CD4-positive, alpha-beta T cell treated with Interferon alpha-2 for 1 hour (primary cell): ENCODE measurements around the gene CCL3.
"Not testable (repeated sequence)": the region's sequence is repeated elsewhere in the genome, so short reads cannot be mapped to it uniquely, and the experiment has no call there.

ENCODE experiments used
- DNase-seq, 2 donors: peaks; one replicate each; pipeline ENCODE4 v3.0.0-alpha.2; 2020 to 2022

Gene CCL3

DNA sequence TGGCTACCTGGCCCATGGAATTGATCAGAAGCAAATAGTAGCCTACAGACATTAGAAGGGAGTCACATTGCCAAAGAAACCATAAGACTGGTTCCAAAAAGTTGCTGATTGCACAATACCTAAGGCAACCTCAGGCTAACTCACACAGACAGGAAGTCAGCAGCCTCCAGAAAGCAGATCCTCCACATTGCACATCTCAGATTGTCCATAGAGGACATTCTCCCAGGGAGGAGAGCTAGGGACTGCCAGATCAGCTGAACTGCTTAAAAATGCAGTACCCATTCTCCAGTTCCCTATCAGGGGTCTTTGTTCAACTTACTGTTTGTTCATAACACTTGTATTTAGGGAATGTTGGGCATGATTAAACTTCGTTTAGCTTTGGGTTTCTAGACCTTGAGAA, 4.2 kb downstream of the CCL3 start:
- DNase-seq, result peak in 1 of 2 donors; percentile 42

DNA sequence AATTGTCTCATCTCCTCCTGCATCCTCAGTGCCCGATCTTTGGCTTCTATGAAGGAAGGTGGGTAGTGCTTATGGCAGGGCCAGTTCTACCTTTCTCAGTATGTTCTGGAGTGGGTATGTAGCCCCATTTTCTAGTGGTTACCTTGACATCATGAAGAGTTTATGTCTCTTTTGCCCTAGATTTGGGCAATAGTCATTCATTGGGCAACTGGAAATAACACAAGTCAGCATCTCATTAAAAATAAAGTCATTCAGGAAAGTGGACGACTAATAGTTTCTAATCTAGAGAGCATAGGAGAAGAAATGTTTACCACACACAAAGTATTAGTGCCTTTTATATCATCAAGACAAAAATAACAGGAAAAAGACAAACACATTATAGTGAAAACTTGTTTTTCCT, 6.3 kb downstream of the CCL3 start:
- not testable (repeated sequence) for DNase-seq

DNA sequence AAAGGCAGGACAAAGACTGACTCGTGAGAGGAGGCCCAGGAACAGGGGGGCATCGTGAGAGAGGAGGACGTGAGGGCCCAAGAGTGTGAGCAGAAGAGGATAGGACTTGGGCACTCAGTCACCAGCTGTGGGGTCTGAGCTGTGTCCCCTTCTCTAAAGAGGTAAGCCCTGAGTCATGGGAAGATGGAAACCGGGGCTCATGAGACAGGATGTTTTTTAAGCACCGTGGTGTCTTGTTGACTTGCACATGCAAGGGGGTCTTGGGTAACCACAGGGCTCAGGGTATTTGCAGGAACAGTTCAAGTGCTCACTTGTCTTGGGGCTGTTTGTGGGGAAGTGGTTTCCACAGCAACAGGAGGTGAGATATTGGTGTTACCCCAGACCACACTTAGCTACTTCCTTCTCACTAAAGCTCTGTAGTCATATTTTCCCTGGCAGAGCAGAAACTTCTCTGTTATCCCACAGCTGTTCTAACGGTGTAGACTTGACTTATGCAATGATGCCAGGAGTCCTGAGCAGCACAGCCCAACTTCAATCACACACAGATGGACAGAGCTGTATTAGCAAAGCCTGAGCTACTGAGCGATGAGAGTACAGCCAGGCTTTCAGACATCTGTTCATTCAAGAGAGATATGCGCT, 7.3 kb downstream of the CCL3 start:
- DNase-seq, result peak; percentile 75 to 79

DNA sequence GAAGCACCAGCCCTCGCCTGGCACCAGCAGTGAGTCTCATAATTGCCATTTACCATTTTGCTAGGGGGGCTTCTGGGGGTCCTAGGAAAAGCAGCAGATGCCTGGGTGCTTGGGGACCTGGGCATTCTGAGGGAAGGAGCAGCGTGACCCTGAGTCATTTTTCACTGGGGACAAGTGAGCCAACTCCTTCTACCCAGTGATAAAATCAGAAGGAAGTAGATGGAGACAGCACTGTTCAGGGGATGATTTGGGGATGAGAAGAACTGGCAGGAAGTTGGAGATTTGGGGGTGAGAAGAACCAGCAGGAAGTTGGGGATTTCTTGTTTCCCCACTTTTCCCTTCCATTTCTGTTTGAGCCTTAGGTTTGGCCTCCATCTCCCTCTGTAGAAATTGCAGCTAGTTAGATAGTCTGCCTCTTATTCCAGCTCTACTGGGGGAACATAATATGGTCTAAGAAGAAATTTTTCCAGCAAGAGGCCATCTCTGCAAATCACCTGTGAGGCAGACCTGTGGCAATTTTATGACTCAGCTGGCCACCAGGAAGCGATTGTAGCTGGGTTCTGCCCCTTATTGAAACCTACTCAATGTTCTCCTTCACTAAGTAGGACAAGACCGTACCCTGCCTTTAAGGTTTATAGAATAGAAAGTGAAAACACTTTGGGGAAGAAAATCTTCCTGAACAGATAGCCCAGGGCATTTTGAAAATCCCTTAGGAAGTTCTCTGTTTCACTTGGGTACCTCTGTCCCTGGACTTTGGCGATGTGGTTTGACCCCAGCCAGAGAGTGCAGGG, 8.1 kb downstream of the CCL3 start:
- not testable (repeated sequence) for DNase-seq

DNA sequence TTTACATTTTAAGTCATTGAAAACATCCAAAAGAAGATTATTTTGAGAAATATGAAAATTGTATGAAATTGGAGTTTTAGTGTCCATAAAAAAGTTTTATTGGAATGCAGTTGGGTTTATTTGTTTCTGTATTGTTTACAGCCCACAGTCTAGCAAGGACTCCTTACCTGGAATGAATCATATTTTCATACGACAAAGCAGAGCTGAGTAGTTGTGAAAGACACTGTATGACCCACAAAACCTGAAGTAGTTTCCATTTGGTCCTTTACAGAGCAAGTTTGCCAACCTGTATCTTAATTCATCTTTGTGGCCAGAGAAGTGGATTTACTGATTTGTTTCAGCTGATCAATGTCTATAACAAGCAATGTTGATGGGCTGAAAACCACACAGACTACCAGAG, 15.6 kb downstream of the CCL3 start:
- DNase-seq, result no peak

DNA sequence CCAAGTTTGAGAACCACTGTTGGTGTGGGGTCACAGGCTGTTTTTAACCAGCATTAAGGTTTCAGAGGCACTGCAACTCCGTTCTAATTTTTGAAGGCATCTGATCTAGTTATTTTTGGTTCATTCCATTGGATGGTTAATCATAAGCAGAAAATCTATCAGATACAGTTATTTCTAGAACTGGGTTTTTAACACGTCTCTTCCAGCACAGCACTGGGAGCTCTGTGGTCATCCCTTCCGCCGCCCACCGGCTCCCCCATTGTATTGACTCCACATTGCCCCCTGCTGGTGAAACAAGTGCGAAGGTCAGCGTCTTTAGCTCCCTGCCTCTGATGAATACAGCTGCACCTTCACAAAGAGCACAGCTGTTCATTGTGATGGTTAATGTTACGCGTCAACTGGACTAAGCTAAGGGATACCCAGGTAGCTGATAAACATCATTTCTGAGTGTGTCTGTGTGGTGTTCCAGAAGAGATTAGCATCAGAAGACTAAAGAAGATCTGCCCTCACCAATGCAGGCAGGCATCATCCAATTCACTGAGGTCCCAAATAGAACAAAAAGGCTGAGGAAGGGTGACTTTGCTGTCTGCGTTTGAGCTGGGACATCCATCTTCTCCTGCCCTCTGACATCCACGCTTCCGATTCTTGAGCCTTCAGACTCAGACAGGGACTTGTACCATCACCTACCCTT, 17.4 kb downstream of the CCL3 start:
- peak; percentile 70 to 76 for DNase-seq

DNA sequence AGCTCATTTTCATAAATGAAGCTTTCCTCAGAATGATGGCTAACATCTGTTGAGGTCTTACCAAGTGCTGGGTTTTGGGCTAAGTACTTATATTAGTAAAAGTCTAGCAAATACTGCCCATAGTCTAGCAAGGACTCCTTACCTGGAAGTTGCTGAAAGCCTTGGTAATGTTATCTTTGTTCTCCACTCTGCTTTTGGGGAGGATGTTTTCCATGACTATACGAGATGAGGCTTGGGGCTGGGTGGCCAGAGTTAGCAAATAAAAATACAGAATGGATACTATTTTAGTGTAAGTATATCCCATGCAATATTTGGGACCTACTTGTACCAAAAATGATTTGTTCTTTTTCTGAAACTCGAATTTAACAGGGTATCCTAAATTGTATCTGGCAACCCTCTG, 18.2 kb downstream of the CCL3 start:
- no peak for DNase-seq

DNA sequence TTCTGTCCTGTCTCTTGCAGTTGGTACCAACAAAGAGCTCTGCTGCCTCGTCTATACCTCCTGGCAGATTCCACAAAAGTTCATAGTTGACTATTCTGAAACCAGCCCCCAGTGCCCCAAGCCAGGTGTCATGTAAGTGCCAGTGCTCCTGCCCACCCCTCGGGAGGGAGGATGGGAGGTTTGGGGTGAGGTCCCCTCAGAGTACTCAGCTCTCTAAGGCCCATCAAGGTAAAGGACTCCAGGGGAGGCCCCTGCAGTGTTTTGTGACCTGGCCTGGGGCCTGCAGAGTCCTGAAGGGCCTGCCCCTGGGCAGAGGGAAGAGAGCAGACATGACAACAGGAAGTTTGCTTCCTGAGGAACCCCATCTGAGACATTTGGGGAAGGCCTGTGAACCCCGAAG, 19.5 kb downstream of the CCL3 start:
- no peak for DNase-seq

DNA sequence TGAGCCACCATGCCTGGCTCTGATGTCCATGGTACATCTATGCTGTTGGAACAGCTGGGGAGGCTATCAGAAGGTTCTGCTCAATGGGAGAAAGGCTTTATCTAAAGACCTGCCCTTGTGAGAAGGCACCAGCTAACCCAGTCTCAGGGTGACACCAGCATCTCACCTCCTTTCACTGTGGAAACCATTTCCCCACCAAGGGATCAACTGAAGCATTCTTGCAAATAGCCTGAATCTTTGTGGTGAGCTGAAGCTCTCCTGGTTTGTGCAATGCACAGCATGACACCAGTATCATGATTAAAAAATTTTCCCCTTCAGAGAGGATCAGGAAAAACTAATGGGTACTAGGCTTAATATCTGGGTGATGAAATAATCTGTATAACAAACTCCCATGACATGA, 20.8 kb downstream of the CCL3 start:
- no peak for DNase-seq

DNA sequence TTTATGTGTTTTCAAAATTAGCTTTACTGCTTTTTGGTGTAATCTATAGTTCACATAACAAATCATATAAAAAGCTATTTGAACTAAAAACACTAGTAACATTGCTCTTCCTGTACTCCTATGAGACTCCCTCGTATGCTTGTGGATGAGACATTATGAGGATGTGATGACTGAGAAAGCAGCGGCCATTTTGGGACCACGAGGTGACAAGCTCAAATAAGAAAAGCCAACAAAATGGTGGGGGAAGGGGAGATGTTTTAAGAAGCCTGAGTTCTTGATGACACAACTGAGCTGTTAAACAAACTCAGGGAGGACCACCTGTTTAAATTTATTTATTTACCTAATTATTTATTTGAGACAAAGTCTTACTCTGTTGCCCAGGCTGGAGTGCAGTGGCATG, 21.4 kb downstream of the CCL3 start:
- DNase-seq, result no peak

DNA sequence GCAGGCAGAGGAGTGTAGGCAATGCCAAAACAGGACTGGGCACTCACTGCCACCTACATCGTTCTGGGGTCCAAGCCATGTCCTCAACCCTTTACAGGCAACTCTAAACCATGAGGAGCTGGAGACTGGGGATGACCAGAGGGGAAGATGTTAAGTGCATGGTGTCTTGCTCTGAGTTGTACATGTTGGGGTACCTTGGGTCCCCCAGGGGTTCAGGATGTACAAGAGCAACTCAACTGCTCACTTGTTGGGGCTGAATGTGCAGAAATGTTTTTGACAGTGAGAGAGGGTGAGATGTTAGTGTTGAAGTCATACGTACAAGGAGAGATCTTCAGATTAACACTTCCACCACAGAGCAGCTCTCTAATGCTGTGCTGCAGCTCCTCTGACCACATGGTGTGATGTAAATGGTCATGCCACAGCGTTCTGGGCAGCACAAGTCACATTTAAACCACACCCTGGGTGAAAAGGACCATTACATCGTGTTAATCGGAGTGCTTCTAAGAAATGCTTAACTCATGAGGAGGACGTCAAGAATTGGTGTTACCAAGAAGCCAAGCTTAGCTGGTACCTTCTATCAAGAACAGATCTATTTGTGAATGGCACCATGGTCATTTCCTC, 23.5 kb downstream of the CCL3 start:
- peak; percentile 65 to 70 for DNase-seq

DNA sequence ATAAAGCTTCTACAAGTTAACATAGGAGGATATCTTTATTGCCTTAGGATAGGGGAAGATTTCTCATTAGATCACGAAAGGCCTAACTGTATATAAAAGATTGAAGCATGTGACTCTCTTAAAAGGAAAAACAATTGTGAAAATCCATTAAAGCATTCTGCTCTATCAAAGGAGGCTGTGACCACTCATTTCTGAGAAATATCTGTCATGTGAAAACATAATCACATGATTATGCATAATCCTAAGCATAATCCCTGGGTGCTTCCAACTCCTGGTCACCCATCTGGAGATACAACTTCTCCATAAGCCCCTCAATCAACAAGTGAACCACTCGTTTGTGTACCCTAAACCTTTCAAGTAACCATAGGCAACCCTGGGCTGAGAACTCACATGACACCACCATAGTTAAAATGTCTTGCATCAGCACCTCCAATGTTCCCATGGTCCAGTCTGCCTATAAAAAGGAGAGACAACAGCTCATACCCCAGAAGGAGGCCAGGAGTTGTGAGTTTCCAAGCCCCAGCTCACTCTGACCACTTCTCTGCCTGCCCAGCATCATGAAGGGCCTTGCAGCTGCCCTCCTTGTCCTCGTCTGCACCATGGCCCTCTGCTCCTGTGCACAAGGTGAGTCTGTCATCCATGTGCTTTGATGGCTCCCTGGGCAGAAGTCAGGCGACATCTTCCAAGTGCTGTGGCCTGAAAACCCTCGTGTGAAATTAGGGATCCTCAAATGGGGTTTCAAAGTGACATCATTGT, 26.0 kb downstream of the CCL3 start, which contains the start of gene CCL18:
TSS of gene CCL18 (plus strand) at position 487 of the 756 bp plus-strand sequence. CDS start at position 558, 71 bp downstream.
- DNase-seq, result no peak

DNA sequence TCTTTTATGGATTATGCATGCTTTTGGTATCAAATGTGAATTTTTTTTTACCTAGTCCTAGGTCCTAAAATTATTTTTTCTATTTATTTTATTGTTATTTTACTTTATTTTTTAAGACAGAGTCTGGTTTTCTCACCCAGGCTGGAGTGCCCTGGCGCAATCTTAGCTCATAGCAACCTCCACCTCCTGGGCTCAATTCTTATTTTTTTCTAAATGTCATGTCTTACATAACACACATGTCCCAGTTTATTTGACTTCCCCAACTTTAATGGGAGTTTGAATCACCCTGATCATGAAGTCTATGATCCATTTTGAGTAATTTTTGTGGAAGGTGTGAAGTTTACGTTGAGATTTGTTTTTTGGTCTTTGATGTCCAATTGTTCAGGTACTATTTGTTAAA, 29.1 kb downstream of the CCL3 start:
- no peak for DNase-seq

DNA sequence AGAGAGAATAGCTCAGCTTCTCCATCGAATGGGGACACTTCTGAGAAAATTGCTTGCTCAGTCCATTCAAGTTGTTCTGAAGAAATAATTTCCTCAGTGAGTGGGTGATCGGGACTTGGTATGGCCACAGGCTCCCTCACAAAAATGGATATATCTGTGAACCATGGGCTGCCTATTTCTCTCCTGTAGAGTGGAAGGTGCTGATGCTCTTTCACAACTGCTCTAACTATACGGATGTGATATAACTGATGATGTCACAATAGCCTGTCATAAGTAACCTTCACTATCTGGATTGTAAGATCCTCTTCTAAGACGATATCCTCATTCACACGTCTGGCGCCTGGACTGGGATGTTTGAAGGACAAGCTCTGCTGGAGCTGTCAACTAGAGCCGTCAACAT, 30.5 kb downstream of the CCL3 start:
- DNase-seq, result no peak

DNA sequence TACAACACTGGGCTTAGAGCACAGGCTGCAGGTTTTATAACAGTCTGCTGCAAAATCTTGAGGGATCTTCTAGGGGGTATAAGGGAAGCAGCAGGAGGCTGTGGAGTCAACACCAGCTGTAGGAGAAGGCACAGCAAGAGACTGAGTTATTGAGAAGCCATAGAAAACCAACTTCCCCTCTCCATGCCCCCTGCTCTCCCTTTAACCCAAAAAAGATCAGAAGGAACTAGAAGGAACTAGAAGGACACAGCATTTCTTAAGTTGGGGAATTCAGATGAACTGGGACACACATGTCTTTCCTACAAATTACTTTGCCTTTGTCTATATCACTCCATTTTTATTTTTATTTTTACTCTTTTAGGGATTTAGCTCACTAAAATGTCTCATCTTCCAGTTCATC, 32.0 kb downstream of the CCL3 start:
- no peak for DNase-seq

DNA sequence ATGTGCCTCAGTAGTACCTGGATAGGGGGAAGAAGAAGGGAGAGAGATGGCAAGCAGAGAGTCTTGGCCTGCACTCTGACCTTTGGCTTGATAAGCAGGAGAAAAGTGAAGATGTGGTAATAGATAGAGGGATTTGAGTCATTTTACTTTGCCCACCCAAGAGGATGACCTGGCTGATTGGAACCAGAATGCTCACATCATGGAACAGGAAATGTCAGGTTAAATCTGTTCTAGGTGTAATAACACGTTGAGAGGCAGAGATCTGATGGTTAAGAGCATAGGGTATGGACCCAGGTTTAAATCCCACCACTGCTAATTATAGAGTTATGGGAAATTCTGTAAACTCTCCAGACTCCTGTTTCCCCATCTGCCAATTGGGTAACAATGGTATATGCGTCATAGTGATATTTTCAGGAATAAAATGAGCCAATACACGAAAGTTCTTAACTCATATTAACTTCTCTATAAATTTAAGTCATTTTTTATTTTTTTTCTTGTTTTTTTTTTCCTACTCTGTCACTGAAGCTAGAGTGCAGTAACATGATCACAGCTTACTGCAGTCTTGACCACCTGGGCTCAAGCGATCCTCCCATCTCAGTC, 33.9 kb downstream of the CCL3 start:
- no peak for DNase-seq

DNA sequence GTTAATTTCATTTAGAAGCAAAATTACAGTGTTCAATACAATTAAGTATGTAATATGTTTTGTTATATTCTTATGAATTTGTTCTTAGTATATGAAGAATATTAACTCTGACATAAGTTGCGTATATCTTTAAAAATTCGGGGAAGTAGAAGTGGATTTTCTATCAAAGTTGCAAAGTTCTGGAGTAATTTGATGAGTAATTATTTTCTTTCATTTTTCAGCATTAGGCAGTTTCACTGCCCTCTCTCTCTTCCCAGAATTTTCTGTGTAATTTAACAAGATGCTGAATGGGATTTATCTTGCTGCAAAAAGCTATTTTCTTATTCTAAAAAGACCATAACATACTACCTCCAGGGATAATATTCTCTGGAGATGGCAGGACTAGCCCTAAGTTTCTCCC, 34.8 kb downstream of the CCL3 start:
- no peak for DNase-seq

DNA sequence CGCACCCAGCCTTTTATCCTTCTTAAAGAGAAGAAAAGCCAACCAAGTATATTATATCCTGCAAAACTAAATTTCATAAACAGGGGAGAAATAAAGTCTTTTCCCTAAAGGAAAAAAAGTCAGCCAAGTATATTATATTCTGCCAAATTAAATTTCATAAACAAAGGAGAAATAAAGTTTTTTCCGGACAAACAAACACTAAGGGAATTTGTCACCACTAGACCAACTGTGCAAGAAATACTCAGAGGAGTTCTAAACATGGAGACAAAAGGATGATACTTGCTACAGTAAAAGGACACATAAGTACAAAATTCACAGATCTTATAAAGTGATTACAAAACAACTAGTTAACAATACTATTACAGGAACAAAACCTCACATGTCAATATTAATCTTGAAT, 40.3 kb downstream of the CCL3 start:
- DNase-seq, result no peak

DNA sequence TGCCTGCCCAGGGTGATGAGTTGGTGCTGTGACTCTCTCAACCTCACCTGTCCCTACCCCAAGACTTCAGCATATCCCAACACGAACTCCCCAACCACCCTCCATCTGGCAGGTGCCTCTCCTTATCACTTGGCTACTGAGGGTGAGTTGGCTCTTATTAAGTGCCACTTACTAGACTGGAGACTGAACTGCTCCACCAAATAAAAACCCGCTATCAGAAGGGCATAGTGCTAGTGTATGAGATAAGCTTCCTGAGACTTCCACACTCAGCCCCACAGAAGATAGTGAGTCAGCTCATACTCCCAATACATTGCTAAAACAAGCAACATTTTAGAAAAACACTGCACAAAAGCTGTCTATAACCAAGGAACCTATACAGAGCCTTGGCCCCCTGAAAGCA, 41.9 kb downstream of the CCL3 start:
- no peak for DNase-seq
